Measurements from ENCODE around the gene RNF130. TPM values are rescaled to one million over a fixed set of nuclear protein-coding genes. Genes with fewer than 3 reads are reported as not detected.

Gene RNF130
- total RNA-seq, 1 donor from 2014 or later, result 29.8 TPM

DNA sequence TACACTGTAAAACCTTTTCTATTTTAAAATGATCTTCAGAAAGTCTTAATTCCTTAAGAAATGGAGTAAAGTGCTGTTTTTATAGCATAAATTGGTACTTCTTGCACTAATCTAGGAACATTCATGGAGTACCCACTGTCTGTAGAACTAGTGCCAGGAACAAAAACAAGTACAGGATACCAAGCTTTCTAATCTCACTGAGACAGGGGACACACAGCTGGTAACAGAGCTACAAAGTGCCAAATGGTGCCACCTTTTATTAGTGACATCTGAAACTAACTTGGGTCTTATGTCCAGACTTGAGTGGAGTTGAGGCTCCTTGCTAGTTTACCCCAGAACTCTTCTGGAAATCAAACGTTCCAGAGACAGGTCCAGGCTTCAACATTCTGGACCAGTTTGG lies 57.9 kb downstream of the RNF130 start:
- H3K4me1 Mint-ChIP-seq (ENCODE audit: low read depth, unreplicated experiment), result peaks cover 2% of the 10 kb centered on the region
- peaks cover 8% of the 10 kb centered on the region for H3K9me3 Mint-ChIP-seq (ENCODE audit: unreplicated experiment)
- H3K4me2 ChIP-seq (ENCODE audit: low read length), result no peak overlapping the region
- H3K4me3 Mint-ChIP-seq (ENCODE audit: unreplicated experiment), result no peak overlapping the region
- no peaks in the 10 kb centered on the region for H3K27me3 Mint-ChIP-seq (ENCODE audit: low read depth, unreplicated experiment)
- no peaks in the 10 kb centered on the region for H3K4me1 ChIP-seq (ENCODE audit: insufficient read depth, low read length)
- no peaks in the 10 kb centered on the region for H3K9me3 ChIP-seq (ENCODE audit: insufficient read depth, low read depth, low read length)
- TF ChIP-seq, protein P1, sequence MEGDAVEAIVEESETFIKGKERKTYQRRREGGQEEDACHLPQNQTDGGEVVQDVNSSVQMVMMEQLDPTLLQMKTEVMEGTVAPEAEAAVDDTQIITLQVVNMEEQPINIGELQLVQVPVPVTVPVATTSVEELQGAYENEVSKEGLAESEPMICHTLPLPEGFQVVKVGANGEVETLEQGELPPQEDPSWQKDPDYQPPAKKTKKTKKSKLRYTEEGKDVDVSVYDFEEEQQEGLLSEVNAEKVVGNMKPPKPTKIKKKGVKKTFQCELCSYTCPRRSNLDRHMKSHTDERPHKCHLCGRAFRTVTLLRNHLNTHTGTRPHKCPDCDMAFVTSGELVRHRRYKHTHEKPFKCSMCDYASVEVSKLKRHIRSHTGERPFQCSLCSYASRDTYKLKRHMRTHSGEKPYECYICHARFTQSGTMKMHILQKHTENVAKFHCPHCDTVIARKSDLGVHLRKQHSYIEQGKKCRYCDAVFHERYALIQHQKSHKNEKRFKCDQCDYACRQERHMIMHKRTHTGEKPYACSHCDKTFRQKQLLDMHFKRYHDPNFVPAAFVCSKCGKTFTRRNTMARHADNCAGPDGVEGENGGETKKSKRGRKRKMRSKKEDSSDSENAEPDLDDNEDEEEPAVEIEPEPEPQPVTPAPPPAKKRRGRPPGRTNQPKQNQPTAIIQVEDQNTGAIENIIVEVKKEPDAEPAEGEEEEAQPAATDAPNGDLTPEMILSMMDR (IDR thresholded peaks at IDR 0.05; ENCODE audit: insufficient read depth, low read depth, low read length), result no peak
- no peak for TF ChIP-seq EZH2 (IDR thresholded peaks at IDR 0.05; ENCODE audit: insufficient read depth, low read length)
- no peak for FAIRE-seq
- no peak overlapping the region for H3K27ac ChIP-seq (ENCODE audit: low read depth, low read length)
- peaks cover 5% of the 10 kb centered on the region for H4K20me1 ChIP-seq (ENCODE audit: insufficient read depth, low read length)
- no peak overlapping the region for H3K27ac Mint-ChIP-seq (ENCODE audit: unreplicated experiment)
- H3K79me2 ChIP-seq (ENCODE audit: insufficient read depth, low read length), result no peaks in the 10 kb centered on the region
- H3K9ac ChIP-seq (ENCODE audit: low read length), result no peak overlapping the region
- H3K4me3 ChIP-seq (ENCODE audit: insufficient read depth, low read depth, low read length), result no peak overlapping the region
- H2AFZ ChIP-seq (ENCODE audit: low read depth, low read length), result no peak overlapping the region
- no peaks in the 10 kb centered on the region for H3K27me3 ChIP-seq (ENCODE audit: insufficient read depth, low read length)
- peaks cover 14% of the 10 kb centered on the region for H3K36me3 Mint-ChIP-seq (ENCODE audit: low read depth, unreplicated experiment)
- H3K36me3 ChIP-seq (ENCODE audit: insufficient read depth, low read length), result no peaks in the 10 kb centered on the region
- no peak for DNase-seq (ENCODE audit: low read depth)

DNA sequence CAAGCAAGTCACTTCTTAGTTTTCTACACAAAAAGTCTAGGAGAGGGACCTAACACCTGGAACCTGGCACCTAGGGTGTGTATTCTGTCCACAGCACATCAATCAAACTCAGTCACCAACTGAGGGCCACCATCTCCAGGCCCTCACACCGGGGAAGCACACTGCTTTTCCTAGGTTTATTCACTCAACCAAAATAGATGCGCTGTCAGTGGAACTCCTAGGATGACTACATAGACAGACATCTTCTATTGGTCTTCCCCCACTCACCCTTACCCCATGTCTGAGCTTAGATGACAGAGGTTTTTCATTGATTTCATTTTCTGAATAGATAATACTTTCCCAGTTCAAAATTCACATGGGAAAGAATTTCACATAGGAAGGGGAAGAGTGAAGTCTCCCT lies 59.2 kb downstream of the RNF130 start:
- TF ChIP-seq, protein P1 (IDR thresholded peaks at IDR 0.05; ENCODE audit: insufficient read depth, low read depth, low read length), result no peak
- TF ChIP-seq EZH2 (IDR thresholded peaks at IDR 0.05; ENCODE audit: insufficient read depth, low read length), result no peak
- Histone ChIP-seq H3K9ac (ENCODE audit: low read length) (no peak overlapping the region), H3K79me2 (ENCODE audit: insufficient read depth, low read length) (peaks cover 4% of the 10 kb centered on the region), H3K4me3 (ENCODE audit: insufficient read depth, low read depth, low read length) (no peak overlapping the region), H3K27ac (ENCODE audit: low read depth, low read length) (no peak overlapping the region), H3K9me3 (ENCODE audit: insufficient read depth, low read depth, low read length) (no peaks in the 10 kb centered on the region), H3K4me2 (ENCODE audit: low read length) (no peak overlapping the region), H3K36me3 (ENCODE audit: insufficient read depth, low read length) (no peaks in the 10 kb centered on the region), H3K4me1 (ENCODE audit: insufficient read depth, low read length) (no peaks in the 10 kb centered on the region), H2AFZ (ENCODE audit: low read depth, low read length) (no peak overlapping the region), H4K20me1 (ENCODE audit: insufficient read depth, low read length) (peaks cover 9% of the 10 kb centered on the region), H3K27me3 (ENCODE audit: insufficient read depth, low read length) (no peaks in the 10 kb centered on the region)
- Mint-ChIP-seq H3K4me1 (ENCODE audit: low read depth, unreplicated experiment) (peaks cover 5% of the 10 kb centered on the region), H3K9me3 (ENCODE audit: unreplicated experiment) (peaks cover 3% of the 10 kb centered on the region), H3K27ac (ENCODE audit: unreplicated experiment) (no peak overlapping the region), H3K4me3 (ENCODE audit: unreplicated experiment) (no peak overlapping the region), H3K27me3 (ENCODE audit: low read depth, unreplicated experiment) (no peaks in the 10 kb centered on the region), H3K36me3 (ENCODE audit: low read depth, unreplicated experiment) (peaks cover 8% of the 10 kb centered on the region)
- FAIRE-seq (no peak), DNase-seq (ENCODE audit: low read depth) (no peak)

DNA sequence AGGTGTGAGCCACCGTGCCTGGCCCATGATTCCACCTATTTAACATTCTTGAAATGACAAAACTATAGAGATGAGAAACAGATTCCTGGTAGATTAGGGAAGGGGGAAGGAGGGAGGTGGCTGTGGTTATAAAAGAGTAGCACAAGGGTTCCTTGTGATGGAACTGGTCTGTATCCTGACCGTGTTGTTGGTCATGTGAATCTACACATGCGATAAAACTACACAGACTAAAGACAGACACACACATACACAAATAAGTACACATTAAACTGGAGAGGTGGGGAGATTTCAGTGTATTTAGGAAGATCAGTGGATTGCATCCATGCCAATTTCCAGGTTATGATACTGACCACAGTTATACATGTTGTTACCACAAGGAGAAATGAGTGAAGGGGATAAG lies 60.9 kb downstream of the RNF130 start:
- peaks cover 18% of the 10 kb centered on the region for H3K4me1 Mint-ChIP-seq (ENCODE audit: low read depth, unreplicated experiment)
- H3K27me3 Mint-ChIP-seq (ENCODE audit: low read depth, unreplicated experiment), result no peaks in the 10 kb centered on the region
- no peaks in the 10 kb centered on the region for H3K4me1 ChIP-seq (ENCODE audit: insufficient read depth, low read length)
- H3K4me3 ChIP-seq (ENCODE audit: insufficient read depth, low read depth, low read length), result no peak overlapping the region
- no peak overlapping the region for H3K4me3 Mint-ChIP-seq (ENCODE audit: unreplicated experiment)
- H2AFZ ChIP-seq (ENCODE audit: low read depth, low read length), result no peak overlapping the region
- no peak overlapping the region for H3K9ac ChIP-seq (ENCODE audit: low read length)
- peaks cover 4% of the 10 kb centered on the region for H3K79me2 ChIP-seq (ENCODE audit: insufficient read depth, low read length)
- H3K27ac ChIP-seq (ENCODE audit: low read depth, low read length), result no peak overlapping the region
- FAIRE-seq (no peak), DNase-seq (ENCODE audit: low read depth) (no peak)
- no peaks in the 10 kb centered on the region for H3K9me3 ChIP-seq (ENCODE audit: insufficient read depth, low read depth, low read length)
- H3K27ac Mint-ChIP-seq (ENCODE audit: unreplicated experiment), result no peak overlapping the region
- peaks cover 4% of the 10 kb centered on the region for H3K36me3 Mint-ChIP-seq (ENCODE audit: low read depth, unreplicated experiment)
- H3K27me3 ChIP-seq (ENCODE audit: insufficient read depth, low read length), result no peaks in the 10 kb centered on the region
- TF ChIP-seq EZH2 (IDR thresholded peaks at IDR 0.05; ENCODE audit: insufficient read depth, low read length), result no peak
- no peak overlapping the region for H3K4me2 ChIP-seq (ENCODE audit: low read length)
- H3K36me3 ChIP-seq (ENCODE audit: insufficient read depth, low read length), result no peaks in the 10 kb centered on the region
- peaks cover 17% of the 10 kb centered on the region for H4K20me1 ChIP-seq (ENCODE audit: insufficient read depth, low read length)
- no peaks in the 10 kb centered on the region for H3K9me3 Mint-ChIP-seq (ENCODE audit: unreplicated experiment)

Measured in astrocyte (in vitro differentiated cells and primary cell).